ENCODE data around the gene MXD1. TPM values are rescaled to one million over a fixed set of nuclear protein-coding genes. Genes with fewer than 3 reads are reported as not detected.
"Not testable (repeated sequence)": the region's sequence is repeated elsewhere in the genome, so short reads cannot be mapped to it uniquely, and the experiment has no call there.

Gene MXD1
- total RNA-seq, 2 donors from 2014 or later: 4.2 to 8.0 TPM

DNA sequence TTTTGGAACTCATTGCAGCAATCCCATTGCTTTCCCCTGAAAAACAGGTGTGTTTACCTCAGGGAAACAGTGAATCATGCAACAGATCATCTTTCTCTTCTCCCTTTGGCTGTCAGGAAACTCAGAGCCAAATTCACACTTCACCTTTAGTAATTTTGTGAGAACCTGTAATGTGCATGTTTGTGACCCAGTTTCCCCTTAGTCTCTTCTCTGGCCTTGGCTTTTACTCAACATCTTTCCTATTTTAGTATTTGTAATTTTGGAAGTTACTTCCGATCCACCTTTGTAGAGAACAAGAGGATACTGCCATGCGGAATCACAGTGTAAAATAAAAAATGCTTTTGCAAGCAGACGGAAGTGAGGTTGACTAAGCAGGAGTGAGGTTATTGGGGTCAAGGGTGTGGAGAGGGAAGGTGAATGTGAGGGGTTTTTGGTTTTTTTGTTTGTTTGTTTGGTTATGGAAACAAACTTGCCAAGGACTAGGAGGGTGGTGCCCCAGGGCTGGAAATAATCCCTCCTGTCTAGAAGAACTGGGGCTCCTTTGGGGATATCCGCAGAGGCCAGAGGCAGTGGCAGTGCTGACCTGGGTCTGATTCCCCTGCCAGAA lies 32.5 kb downstream of the MXD1 start:
- no peak for DNase-seq (ENCODE audit: low spot score)
- H3K27ac ChIP-seq: no peak overlapping the region
- 97% methylated on average over 4 of the region's 4 CpGs for WGBS

DNA sequence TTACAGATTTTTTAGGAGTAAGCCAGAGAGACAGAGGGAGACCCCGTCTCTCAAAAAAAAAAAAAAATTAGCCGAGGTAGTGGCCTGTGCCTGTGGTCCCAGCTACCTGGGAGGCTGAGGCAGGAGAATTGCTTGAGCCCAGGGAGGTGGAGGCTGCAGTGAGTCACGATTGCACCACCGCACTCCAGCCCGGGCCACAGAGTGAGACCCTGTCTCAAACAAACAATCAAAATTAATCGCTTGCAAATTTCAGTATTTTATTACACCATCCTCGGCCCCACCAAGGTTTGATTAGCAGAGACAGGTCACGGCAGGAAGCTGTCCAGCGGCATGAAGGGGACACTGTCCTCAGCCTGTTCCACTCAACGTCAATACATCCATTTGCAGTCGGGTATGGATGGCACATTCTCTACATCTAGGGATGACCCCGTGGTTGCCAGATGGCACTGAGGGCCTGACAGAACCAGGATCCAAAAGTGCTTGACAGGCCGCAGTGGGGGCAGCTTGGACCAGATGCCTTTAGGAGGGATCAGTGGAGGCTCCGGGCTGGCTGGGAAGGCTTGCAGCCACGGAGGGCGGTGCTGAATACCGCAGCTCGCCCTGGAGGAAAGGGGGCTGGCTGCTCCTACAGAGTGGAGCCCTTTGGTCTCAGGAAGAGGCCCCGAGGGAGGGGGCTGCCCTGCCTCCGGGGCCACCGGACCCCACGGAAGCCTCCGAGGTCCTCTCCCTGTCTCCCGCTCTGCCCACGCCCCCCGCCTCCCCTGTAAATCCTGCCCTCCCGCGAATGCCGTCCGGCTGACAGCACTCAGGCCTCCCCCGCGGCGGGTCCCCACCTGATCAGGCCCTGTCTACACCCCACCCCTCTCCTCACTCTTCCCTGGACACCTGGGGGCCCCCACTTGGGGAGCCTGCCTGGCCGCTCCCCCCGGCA lies 33.4 kb downstream of the MXD1 start:
- DNase-seq (ENCODE audit: low spot score): no peak
- WGBS: 45% methylated on average over 33 of the region's 35 CpGs
- H3K27ac ChIP-seq: no peak overlapping the region
- no peaks in the 10 kb centered on the region for H3K9me3 ChIP-seq
- intact Hi-C loops (cut with DNase I): no loop called here
- no peak overlapping the region for H3K4me3 ChIP-seq
- H3K4me1 ChIP-seq (replicated peaks): no peaks in the 10 kb centered on the region
- no peaks in the 10 kb centered on the region for H3K27me3 ChIP-seq (replicated peaks; ENCODE audit: insufficient read depth)
- no peaks in the 10 kb centered on the region for H3K36me3 ChIP-seq
- no peak for TF ChIP-seq POLR2AphosphoS5 (IDR thresholded peaks at IDR 0.05)
- TF ChIP-seq POLR2A (IDR thresholded peaks at IDR 0.05): no peak
- TF ChIP-seq, protein P1, sequence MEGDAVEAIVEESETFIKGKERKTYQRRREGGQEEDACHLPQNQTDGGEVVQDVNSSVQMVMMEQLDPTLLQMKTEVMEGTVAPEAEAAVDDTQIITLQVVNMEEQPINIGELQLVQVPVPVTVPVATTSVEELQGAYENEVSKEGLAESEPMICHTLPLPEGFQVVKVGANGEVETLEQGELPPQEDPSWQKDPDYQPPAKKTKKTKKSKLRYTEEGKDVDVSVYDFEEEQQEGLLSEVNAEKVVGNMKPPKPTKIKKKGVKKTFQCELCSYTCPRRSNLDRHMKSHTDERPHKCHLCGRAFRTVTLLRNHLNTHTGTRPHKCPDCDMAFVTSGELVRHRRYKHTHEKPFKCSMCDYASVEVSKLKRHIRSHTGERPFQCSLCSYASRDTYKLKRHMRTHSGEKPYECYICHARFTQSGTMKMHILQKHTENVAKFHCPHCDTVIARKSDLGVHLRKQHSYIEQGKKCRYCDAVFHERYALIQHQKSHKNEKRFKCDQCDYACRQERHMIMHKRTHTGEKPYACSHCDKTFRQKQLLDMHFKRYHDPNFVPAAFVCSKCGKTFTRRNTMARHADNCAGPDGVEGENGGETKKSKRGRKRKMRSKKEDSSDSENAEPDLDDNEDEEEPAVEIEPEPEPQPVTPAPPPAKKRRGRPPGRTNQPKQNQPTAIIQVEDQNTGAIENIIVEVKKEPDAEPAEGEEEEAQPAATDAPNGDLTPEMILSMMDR (IDR thresholded peaks at IDR 0.05): no peak

More for the DNA sequence above, 32.5 kb downstream of the MXD1 start:
- Histone ChIP-seq H3K36me3 (no peaks in the 10 kb centered on the region), H3K4me3 (no peak overlapping the region), H3K27me3 (replicated peaks; ENCODE audit: insufficient read depth) (no peaks in the 10 kb centered on the region), H3K9me3 (no peaks in the 10 kb centered on the region), H3K4me1 (replicated peaks) (no peaks in the 10 kb centered on the region)
- intact Hi-C loops (cut with DNase I): no loop called here
- TF ChIP-seq, protein P1 (IDR thresholded peaks at IDR 0.05): no peak
- TF ChIP-seq POLR2A (IDR thresholded peaks at IDR 0.05) (no peak), POLR2AphosphoS5 (IDR thresholded peaks at IDR 0.05) (no peak)

DNA sequence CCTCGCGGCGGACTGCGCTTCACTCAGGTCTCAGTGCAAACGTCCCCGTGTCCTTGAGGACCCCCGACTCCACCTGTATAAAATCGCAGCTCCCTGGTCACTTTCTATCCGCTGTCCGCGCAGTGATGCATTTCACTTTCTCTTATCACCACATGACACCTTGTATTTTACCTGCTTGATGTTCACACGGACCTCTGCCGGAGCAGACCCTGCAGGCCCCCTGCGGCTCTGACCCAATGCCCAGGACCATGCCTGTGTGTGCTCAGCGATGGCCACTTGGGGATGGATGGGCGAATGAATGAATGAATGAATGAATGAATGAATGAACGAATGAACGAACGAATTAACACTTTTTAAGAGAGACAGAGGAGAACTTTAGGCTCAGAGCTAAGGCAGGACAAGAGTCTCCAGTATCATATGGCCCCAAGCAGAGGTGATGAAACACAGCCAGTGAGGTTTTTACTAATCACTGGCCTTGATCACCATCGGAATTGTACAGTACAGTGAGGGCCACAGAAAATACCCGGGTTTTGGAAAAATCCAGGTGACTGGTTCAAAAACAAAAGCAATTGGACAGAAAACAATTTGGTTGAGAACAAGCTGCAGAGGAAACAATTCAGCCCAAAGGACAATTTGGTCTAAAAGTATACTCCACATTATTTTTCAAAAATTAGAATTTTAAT lies 34.2 kb downstream of the MXD1 start:
- 66% methylated on average over 21 of the region's 21 CpGs for WGBS
- no peaks in the 10 kb centered on the region for H3K27me3 ChIP-seq (replicated peaks; ENCODE audit: insufficient read depth)
- H3K4me3 ChIP-seq: no peak overlapping the region
- intact Hi-C loops (cut with DNase I): no loop called here
- no peak overlapping the region for H3K27ac ChIP-seq
- TF ChIP-seq, protein P1 (IDR thresholded peaks at IDR 0.05): no peak
- no peak for TF ChIP-seq POLR2A (IDR thresholded peaks at IDR 0.05)
- TF ChIP-seq POLR2AphosphoS5 (IDR thresholded peaks at IDR 0.05): no peak
- no peaks in the 10 kb centered on the region for H3K4me1 ChIP-seq (replicated peaks)
- no peak for DNase-seq (ENCODE audit: low spot score)
- H3K9me3 ChIP-seq: no peaks in the 10 kb centered on the region
- no peaks in the 10 kb centered on the region for H3K36me3 ChIP-seq

DNA sequence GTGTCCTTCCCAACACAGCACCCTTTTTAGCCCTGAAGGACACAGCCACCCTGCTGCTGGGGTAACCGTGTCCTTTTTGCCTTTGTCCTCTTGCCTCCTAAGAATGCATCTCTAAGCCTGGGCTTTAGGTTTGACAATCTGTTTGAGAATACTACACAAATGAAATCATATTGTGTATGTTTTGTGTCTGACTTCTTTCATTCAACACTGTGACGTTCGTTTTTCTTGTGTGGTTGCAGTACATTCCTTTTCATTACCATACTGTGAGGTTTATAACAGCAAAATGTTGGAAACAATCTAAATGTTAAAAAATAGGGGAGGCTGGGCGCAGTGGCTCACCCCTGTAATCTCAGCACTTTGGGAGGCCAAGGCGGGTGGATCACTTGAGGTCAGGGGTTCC lies 35.3 kb downstream of the MXD1 start:
- TF ChIP-seq POLR2A (IDR thresholded peaks at IDR 0.05) (no peak), POLR2AphosphoS5 (IDR thresholded peaks at IDR 0.05) (no peak)
- TF ChIP-seq, protein P1 (IDR thresholded peaks at IDR 0.05): no peak
- intact Hi-C loops (cut with DNase I): no loop called here
- no peaks in the 10 kb centered on the region for H3K9me3 ChIP-seq

DNA sequence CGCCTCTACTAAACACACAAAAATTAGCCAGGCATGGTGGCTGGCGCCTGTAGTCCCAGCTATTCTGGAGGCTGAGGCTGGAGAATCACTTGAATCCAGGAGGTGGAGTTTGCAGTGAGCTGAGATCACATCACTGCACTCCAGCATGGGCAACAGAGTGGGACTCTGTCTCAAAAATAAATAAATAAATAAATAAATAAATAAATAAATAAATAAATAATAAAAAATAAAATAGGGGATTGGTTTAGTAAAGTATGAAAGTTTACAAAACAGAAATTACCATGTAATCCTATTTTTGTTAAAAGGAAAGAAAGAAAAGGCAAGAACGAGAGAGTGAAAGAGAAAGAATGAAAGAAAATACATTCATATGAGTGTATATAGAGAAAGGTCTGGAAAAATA lies 35.8 kb downstream of the MXD1 start:
- DNase-seq (ENCODE audit: low spot score); H3K27ac ChIP-seq; H3K4me3 ChIP-seq; intact Hi-C loops (cut with DNase I); H3K9me3 ChIP-seq; H3K4me1 ChIP-seq (replicated peaks); H3K36me3 ChIP-seq; H3K27me3 ChIP-seq (replicated peaks; ENCODE audit: insufficient read depth): not testable (repeated sequence)
- WGBS: 98% methylated on average over 3 of the region's 3 CpGs

More for the DNA sequence above, 35.3 kb downstream of the MXD1 start:
- no peak overlapping the region for H3K27ac ChIP-seq
- H3K4me3 ChIP-seq: no peak overlapping the region
- DNase-seq (ENCODE audit: low spot score): no peak
- no peaks in the 10 kb centered on the region for H3K27me3 ChIP-seq (replicated peaks; ENCODE audit: insufficient read depth)
- H3K4me1 ChIP-seq (replicated peaks): no peaks in the 10 kb centered on the region
- no peaks in the 10 kb centered on the region for H3K36me3 ChIP-seq
- 86% methylated on average over 5 of the region's 5 CpGs for WGBS

Data from prostate gland (tissue), 2 donors.